Stomach (tissue), 4 donors: ENCODE data around the gene GPR42.
"Not testable (repeated sequence)": the region's sequence is repeated elsewhere in the genome, so short reads cannot be mapped to it uniquely, and the experiment has no call there.

Experiments used
- EP300 ChIP-seq: sonication (generic); formaldehyde crosslinking; IDR thresholded peaks from one replicate; pipeline ENCODE4 v1.6.1; 2017; ENCODE audit warnings: antibody characterized with exemption
- POLR2A ChIP-seq, 4 donors: fragments of 450-650 bp; IDR thresholded peaks; one replicate each; pipeline ENCODE4 v1.6.1; 2016; ENCODE audit warnings: antibody characterized with exemption in 4 of 4, control low read depth in 2 of 4, mild to moderate bottlenecking in 1 of 4, moderate library complexity in 1 of 4
- POLR2AphosphoS5 ChIP-seq, 3 donors: sonication (generic); formaldehyde crosslinking; IDR thresholded peaks; one replicate each; pipeline ENCODE4 v1.6.1; 2016; ENCODE audit warnings: antibody characterized with exemption in 3 of 3
- TF ChIP-seq, protein P1 (sequence below), 7 experiments: fragments of 450-650 bp in 4 of 7; fragments of 200-600 bp in 3 of 7; sonication (generic) in 3 of 7; IDR thresholded peaks; one replicate each; pipeline ENCODE4 v1.5.1; 2016 to 2019; ENCODE audit warnings: antibody characterized with exemption in 7 of 7, control low read depth in 2 of 7, mild to moderate bottlenecking in 1 of 7

DNA sequence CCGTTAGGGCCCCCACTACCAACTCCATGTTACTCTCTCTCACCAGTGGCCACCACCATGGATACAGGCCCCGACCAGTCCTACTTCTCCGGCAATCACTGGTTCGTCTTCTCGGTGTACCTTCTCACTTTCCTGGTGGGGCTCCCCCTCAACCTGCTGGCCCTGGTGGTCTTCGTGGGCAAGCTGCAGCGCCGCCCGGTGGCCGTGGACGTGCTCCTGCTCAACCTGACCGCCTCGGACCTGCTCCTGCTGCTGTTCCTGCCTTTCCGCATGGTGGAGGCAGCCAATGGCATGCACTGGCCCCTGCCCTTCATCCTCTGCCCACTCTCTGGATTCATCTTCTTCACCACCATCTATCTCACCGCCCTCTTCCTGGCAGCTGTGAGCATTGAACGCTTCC, 12.0 kb upstream of the GPR42 start:
- TF ChIP-seq, protein P1, sequence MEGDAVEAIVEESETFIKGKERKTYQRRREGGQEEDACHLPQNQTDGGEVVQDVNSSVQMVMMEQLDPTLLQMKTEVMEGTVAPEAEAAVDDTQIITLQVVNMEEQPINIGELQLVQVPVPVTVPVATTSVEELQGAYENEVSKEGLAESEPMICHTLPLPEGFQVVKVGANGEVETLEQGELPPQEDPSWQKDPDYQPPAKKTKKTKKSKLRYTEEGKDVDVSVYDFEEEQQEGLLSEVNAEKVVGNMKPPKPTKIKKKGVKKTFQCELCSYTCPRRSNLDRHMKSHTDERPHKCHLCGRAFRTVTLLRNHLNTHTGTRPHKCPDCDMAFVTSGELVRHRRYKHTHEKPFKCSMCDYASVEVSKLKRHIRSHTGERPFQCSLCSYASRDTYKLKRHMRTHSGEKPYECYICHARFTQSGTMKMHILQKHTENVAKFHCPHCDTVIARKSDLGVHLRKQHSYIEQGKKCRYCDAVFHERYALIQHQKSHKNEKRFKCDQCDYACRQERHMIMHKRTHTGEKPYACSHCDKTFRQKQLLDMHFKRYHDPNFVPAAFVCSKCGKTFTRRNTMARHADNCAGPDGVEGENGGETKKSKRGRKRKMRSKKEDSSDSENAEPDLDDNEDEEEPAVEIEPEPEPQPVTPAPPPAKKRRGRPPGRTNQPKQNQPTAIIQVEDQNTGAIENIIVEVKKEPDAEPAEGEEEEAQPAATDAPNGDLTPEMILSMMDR (IDR thresholded peaks at IDR 0.05): not testable (repeated sequence)
- not testable (repeated sequence) for TF ChIP-seq POLR2AphosphoS5 (IDR thresholded peaks at IDR 0.05); POLR2A (IDR thresholded peaks at IDR 0.05); EP300
